GM18519 (cell line): ENCODE measurements around the gene TM9SF3.

Experiments used
- ATAC-seq: cut with Tn5 transposase; IDR thresholded peaks from one replicate; pipeline ENCODE4 v1.9.1; 2021; ENCODE audit warnings: mild to moderate bottlenecking, moderate library complexity; ENCODE audit not compliant: unreplicated experiment, low FRiP score

Gene TM9SF3

DNA sequence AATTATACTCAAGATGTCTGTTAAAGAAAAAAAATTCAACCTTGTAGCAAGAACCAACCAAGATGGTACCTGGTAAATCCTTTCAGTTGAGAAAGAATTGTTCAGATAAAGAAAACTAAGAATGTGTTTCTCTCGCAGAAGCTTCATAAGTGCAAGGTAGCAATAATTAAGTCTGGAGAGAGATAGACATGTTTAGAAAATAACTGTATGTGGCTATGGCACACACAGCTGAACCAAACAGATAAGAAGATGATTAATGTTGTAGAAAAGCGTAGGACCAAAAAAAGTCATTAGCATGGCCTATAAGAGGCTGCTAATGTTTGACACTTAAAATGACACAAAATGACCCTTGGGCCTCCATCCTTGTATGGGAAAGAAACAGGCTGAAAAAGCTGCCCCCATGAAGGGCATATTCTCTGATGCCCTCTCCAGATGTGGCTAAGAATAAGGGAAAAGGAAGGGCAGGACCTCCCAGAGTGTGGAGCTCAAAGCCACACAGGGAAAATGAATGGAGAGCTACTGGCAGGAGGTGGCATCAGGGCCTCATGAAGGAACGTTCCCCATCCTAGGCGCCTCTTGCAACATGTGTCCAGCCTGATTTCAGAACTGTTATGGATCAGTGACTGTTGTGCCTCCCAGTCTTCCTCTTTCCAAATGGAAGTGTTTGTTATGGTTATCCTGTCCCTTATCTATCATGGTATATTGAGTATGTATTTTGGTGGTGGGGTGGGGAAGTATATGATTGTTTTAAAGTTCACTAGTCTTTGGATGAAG, 103.8 kb downstream of the TM9SF3 start:
- ATAC-seq = no peak

DNA sequence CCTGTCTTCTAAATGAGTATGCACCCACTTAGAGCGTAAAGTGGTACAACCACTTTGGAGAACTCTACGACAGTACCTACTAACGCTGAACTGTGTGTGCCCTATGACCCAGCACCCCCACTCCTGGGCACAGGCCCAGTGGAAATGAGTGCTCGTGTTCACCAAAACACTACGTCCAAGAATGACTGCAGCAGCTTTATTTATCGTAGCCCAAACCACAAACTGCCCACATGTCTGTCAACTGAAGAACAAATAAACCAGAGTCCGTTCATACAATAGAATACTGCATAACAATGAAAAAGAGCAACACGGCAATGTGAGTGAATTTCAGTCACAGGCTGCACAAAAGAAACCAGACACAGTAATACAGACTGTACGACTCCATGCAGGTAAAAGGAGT, 108.5 kb downstream of the TM9SF3 start:
- ATAC-seq = no peak

DNA sequence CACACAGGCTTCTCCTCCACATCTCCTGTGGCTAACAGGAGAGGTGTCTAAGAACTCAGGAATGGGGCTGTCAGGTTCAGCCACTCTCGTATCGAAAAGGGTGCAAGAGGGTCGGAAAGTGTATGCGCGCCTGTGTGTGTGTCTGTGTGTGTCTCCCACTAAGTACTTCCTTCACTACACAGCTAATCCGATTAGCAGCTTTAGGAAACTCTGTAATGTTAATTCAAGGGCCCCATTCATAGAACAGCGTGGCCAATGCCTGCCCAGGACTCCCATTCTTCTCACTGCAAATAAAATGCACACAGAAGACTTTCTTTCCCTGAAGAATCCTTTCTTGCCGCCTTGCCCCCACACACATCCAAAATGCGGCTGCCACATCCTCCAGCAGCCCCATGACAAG, 112.9 kb downstream of the TM9SF3 start:
- no peak for ATAC-seq

DNA sequence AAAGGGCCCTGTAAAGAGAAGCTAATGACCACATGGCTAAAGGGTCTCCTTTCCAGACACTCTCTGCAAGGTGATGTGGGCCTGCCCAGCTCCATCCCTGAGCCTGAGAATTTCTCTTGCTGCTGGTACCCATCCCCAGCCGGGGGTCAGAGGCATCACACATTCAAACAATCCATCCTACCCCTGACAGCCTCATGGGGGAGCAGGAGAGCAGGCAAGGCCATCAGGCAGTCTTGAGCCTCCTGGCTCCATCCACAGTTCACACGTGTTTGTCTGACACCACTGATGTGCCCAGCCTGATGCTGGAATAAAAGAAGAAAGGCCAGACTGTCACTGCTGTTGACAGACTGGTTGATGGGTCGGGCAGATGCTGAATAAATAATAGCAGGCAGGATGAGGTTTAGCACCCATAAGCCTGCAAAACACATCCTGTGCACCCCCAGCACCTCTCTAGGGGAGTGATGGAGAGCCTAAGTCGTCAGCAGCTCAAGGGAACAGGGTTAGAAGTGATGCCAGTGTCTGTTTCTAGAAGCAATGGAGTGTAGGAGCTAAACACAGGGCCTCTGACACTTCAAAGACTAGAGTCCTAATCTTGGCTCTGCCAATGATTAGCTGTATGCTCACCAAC, 116.6 kb downstream of the TM9SF3 start:
- no peak for ATAC-seq

DNA sequence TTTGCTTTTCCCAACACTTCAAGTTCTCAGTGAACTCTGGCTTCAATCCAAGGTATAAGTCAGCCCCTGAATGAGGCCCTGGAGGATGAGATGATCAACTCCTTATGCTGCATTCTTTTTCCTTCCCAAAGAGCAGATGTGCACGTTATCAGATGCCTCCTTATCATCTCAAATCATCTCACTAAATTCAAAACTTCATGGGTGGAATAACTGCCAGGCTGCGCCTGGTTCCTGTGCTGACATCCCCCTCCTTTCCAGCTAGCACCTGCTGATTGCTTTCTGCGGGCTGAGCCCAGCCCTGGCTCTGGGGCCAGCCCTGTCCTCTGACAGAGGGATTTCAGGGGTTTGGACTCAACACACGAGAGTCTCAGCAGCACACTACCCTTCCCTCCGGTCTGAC, 118.0 kb downstream of the TM9SF3 start:
- ATAC-seq = no peak
